ENCODE measurements around the gene ZNF841.

GRCh38 chr19:52142001-52142595, 46.5 kb upstream of the ZNF841 start:
- TF ChIP-seq POLR2AphosphoS5 (IDR thresholded peaks at IDR 0.05; ENCODE audit: low read depth, low read length), result no peak
- TF ChIP-seq CTCF (IDR thresholded peaks at IDR 0.05), result no peak
- no peak for TF ChIP-seq PBX3 (IDR thresholded peaks at IDR 0.05)
- TF ChIP-seq GATA2 (CRISPR knock-in tag; IDR thresholded peaks at IDR 0.05), result no peak
- TF ChIP-seq ELF1 (IDR thresholded peaks at IDR 0.05), result no peak
- no peak for TF ChIP-seq EZH2phosphoT487 (IDR thresholded peaks at IDR 0.05; ENCODE audit: borderline replicate concordance, low read depth)
- no peak for TF ChIP-seq FOXJ3 (CRISPR knock-in tag; IDR thresholded peaks at IDR 0.05)
- TF ChIP-seq JUND (IDR thresholded peaks at IDR 0.05), result no peak
- TF ChIP-seq NRF1 (IDR thresholded peaks at IDR 0.05; ENCODE audit: low read depth, low read length), result no peak
- TF ChIP-seq REST (IDR thresholded peaks at IDR 0.05; ENCODE audit: low read depth, low read length), result no peak
- no peak for TF ChIP-seq YY1 (IDR thresholded peaks at IDR 0.05; ENCODE audit: low read depth)
- TF ChIP-seq USF1 (IDR thresholded peaks at IDR 0.05; ENCODE audit: borderline replicate concordance, low read depth), result no peak
- TF ChIP-seq ZBTB33 (IDR thresholded peaks at IDR 0.05; ENCODE audit: borderline replicate concordance, low read depth), result no peak

Measured in SK-N-SH (cell line).